GM12878 (cell line): ENCODE data around the gene SLF1.

Experiments used
- EP300 ChIP-seq, 2 experiments: fragments of 150-350 bp in 1 of 2; IDR thresholded peaks; 2 replicates each; pipeline ENCODE4 v1.6.1; 2011 to 2012; ENCODE audit warnings: low read depth in 2 of 2, low read length in 2 of 2, borderline replicate concordance in 1 of 2, improper control_type of control experiment in 1 of 2, inconsistent platforms in 1 of 2; ENCODE audit not compliant: control insufficient read depth in 1 of 2
- ZNF217 ChIP-seq: fragments of 450-650 bp; IDR thresholded peaks from 2 replicates; pipeline ENCODE4 v1.6.1; 2017; ENCODE audit warnings: antibody characterized with exemption, mild to moderate bottlenecking

GRCh38 chr5:94691291-94691690 is 72.8 kb downstream of the SLF1 start:
- TF ChIP-seq ZNF217 (no peak), EP300 (IDR thresholded peaks at IDR 0.05; ENCODE audit: borderline replicate concordance in 1 of 2, control insufficient read depth in 1 of 2, low read depth in 2 of 2, low read length in 2 of 2) (no peak)
